DOHH2 (cell line): ENCODE measurements around the gene RENBP.
A peak's percentile ranks its signal among the peaks of the same experiment; 100 is the strongest.

Experiments
- H3F3A ChIP-seq: fragments of 200-600 bp; sonication (generic), shearing (Covaris generic); 2 replicates; pipeline ENCODE4 v1.6.0; 2016; ENCODE audit warnings: antibody characterized with exemption, mild to moderate bottlenecking; ENCODE audit not compliant: control insufficient read depth, insufficient read depth
- H3K27ac ChIP-seq: fragments of 200-600 bp; sonication (generic); 2 replicates; pipeline ENCODE4 v1.5.1; 2014; ENCODE audit warnings: low read depth, mild to moderate bottlenecking, low read length, moderate library complexity
- H3K27me3 ChIP-seq: fragments of 200-600 bp; sonication (generic); 2 replicates; pipeline ENCODE4 v1.6.1; 2014; ENCODE audit warnings: mild to moderate bottlenecking, low read length, mixed read lengths; ENCODE audit not compliant: control insufficient read depth
- H3K36me3 ChIP-seq: fragments of 200-600 bp; sonication (generic); 2 replicates; pipeline ENCODE4 v1.6.1; 2014; ENCODE audit warnings: mild to moderate bottlenecking, low read length, moderate library complexity, mixed read lengths; ENCODE audit not compliant: control insufficient read depth
- H3K4me1 ChIP-seq: fragments of 200-600 bp; sonication (generic); 2 replicates; pipeline ENCODE4 v1.6.1; 2014; ENCODE audit warnings: mild to moderate bottlenecking, low read length, mixed read lengths; ENCODE audit not compliant: control insufficient read depth
- H3K4me2 ChIP-seq: fragments of 200-600 bp; sonication (generic); 2 replicates; pipeline ENCODE4 v1.6.0; 2014; ENCODE audit warnings: mild to moderate bottlenecking, low read length, moderate library complexity
- H3K4me3 ChIP-seq: fragments of 200-600 bp; sonication (generic); 2 replicates; pipeline ENCODE4 v1.5.1; 2014; ENCODE audit warnings: mild to moderate bottlenecking, low read length, mixed read lengths
- H3K79me2 ChIP-seq: fragments of 200-600 bp; sonication (generic); 2 replicates; pipeline ENCODE4 v1.6.1; 2014; ENCODE audit warnings: mild to moderate bottlenecking, low read length, mixed read lengths; ENCODE audit not compliant: control insufficient read depth
- H3K9me2 ChIP-seq: fragments of 200-600 bp; sonication (generic); replicated peaks from 2 replicates; pipeline ENCODE4 v1.6.1; 2014; ENCODE audit warnings: mild to moderate bottlenecking, low read length, mixed read lengths; ENCODE audit not compliant: control insufficient read depth
- H3K9me3 ChIP-seq: fragments of 200-600 bp; sonication (generic); 2 replicates; pipeline ENCODE4 v1.6.1; 2014; ENCODE audit warnings: antibody characterized with exemption, low read length, mixed read lengths; ENCODE audit not compliant: control insufficient read depth, insufficient read depth
- H4K20me1 ChIP-seq: fragments of 200-600 bp; sonication (generic); 2 replicates; pipeline ENCODE4 v1.6.0; 2014; ENCODE audit warnings: low read depth, mild to moderate bottlenecking, antibody characterized with exemption, low read length, moderate library complexity; ENCODE audit not compliant: control insufficient read depth, insufficient read depth
- CTCF ChIP-seq: fragments of 200-600 bp; sonication (generic); IDR thresholded peaks from one replicate; pipeline ENCODE4 v1.5.1; 2014; ENCODE audit warnings: antibody characterized with exemption, mild to moderate bottlenecking, low read depth, low read length; ENCODE audit not compliant: poor library complexity, severe bottlenecking
- EZH2phosphoT487 ChIP-seq: fragments of 200-600 bp; sonication (generic); IDR thresholded peaks from 2 replicates; pipeline ENCODE4 v1.6.1; 2017; ENCODE audit warnings: borderline replicate concordance, mild to moderate bottlenecking, antibody characterized with exemption, low read length, moderate library complexity, mixed read lengths

RENBP gene

GRCh38 chrX:153886915-153887314 lies 57.5 kb downstream of the RENBP start:
- H3F3A ChIP-seq: no peaks in the 10 kb centered on the region
- H3K36me3 ChIP-seq: no peaks in the 10 kb centered on the region
- H3K79me2 ChIP-seq: no peaks in the 10 kb centered on the region
- H3K4me1 ChIP-seq: peaks cover 18% of the 10 kb centered on the region
- TF ChIP-seq EZH2phosphoT487: no peak
- no peak for TF ChIP-seq CTCF
- no peak overlapping the region for H3K4me2 ChIP-seq
- no peaks in the 10 kb centered on the region for H3K9me3 ChIP-seq
- no peaks in the 10 kb centered on the region for H3K9me2 ChIP-seq
- H3K27ac ChIP-seq: no peak overlapping the region
- no peak overlapping the region for H3K4me3 ChIP-seq
- peaks cover 40% of the 10 kb centered on the region for H3K27me3 ChIP-seq
- H4K20me1 ChIP-seq: no peaks in the 10 kb centered on the region

- Histone ChIP-seq H4K20me1 (no peaks in the 10 kb centered on the region), H3K4me3 (no peak within 1 kb of the TSS), H3K36me3 (no peaks in the 10 kb centered on the region), H3K9me2 (no peaks in the 10 kb centered on the region), H3K27ac (no peak within 1 kb of the TSS), H3K79me2 (no peaks in the 10 kb centered on the region), H3K4me1 (peaks cover 17% of the 10 kb centered on the region), H3K27me3 (peaks cover 40% of the 10 kb centered on the region), H3K9me3 (no peaks in the 10 kb centered on the region), H3F3A (no peaks in the 10 kb centered on the region), H3K4me2 (peak within 1 kb of the TSS; percentile 31; the same call in 1 of the 2 replicates)
- TF ChIP-seq CTCF (no peak), EZH2phosphoT487 (no peak)
These were observed 58.2 kb downstream of the RENBP start, which contains the start of gene L1CAM for GRCh38 chrX:153885968-153886903. Gene L1CAM, minus strand, starts transcription at chrX:153886173. Its CDS starts 10,337 bp downstream, at chrX:153875836.
